ENCODE results near the gene TMPRSS3. TPM values are rescaled to one million over a fixed set of nuclear protein-coding genes. Genes with fewer than 3 reads are reported as not detected.

The TMPRSS3 gene
- total RNA-seq, 3 donors from 2014 or later: 9.2 to 27.2 TPM; not detected in 1

GRCh38 chr21:42401820-42402251 lies 6.0 kb upstream of the TMPRSS3 start:
- intact Hi-C loops (cut with DNase I; ENCODE audit: low total_unique reads): no loop called here

GRCh38 chr21:42401154-42401553 lies 5.3 kb upstream of the TMPRSS3 start:
- Histone ChIP-seq H3K36me3 (no peaks in the 10 kb centered on the region), H3K4me1 (no peaks in the 10 kb centered on the region), H3K9me3 (no peaks in the 10 kb centered on the region), H3K4me3 (no peak overlapping the region), H3K27me3 (no peaks in the 10 kb centered on the region), H3K27ac (no peak overlapping the region)
- TF ChIP-seq POLR2AphosphoS5 (IDR thresholded peaks at IDR 0.05): no peak
- no peak for TF ChIP-seq POLR2A (IDR thresholded peaks at IDR 0.05)
- TF ChIP-seq CTCF (IDR thresholded peaks at IDR 0.05): no peak
- intact Hi-C loops (cut with DNase I; ENCODE audit: low total_unique reads): no loop called here
- no peak for DNase-seq (ENCODE audit: low spot score in 2 of 2)

More at GRCh38 chr21:42401820-42402251, 6.0 kb upstream of the TMPRSS3 start:
- Histone ChIP-seq H3K27me3 (no peaks in the 10 kb centered on the region), H3K4me3 (no peak overlapping the region), H3K36me3 (no peaks in the 10 kb centered on the region), H3K9me3 (no peaks in the 10 kb centered on the region), H3K27ac (no peak overlapping the region), H3K4me1 (no peaks in the 10 kb centered on the region)
- DNase-seq (ENCODE audit: low spot score in 2 of 2): no peak
- TF ChIP-seq CTCF (IDR thresholded peaks at IDR 0.05): no peak
- no peak for TF ChIP-seq POLR2A (IDR thresholded peaks at IDR 0.05)
- TF ChIP-seq POLR2AphosphoS5 (IDR thresholded peaks at IDR 0.05): no peak

GRCh38 chr21:42400525-42400924 lies 4.7 kb upstream of the TMPRSS3 start:
- H3K27me3 ChIP-seq: no peaks in the 10 kb centered on the region

GRCh38 chr21:42398436-42399028 lies 2.7 kb upstream of the TMPRSS3 start:
- H3K4me1 ChIP-seq: no peaks in the 10 kb centered on the region
- no peak overlapping the region for H3K27ac ChIP-seq
- intact Hi-C loops (cut with DNase I; ENCODE audit: low total_unique reads): no loop called here
- no peaks in the 10 kb centered on the region for H3K36me3 ChIP-seq
- H3K27me3 ChIP-seq: no peaks in the 10 kb centered on the region
- H3K9me3 ChIP-seq: no peaks in the 10 kb centered on the region
- DNase-seq (ENCODE audit: low spot score in 2 of 2): no peak
- H3K4me3 ChIP-seq: no peak overlapping the region
- TF ChIP-seq POLR2A (IDR thresholded peaks at IDR 0.05): no peak
- no peak for TF ChIP-seq CTCF (IDR thresholded peaks at IDR 0.05)
- TF ChIP-seq POLR2AphosphoS5 (IDR thresholded peaks at IDR 0.05): no peak

More at GRCh38 chr21:42400525-42400924, 4.7 kb upstream of the TMPRSS3 start:
- Histone ChIP-seq H3K9me3 (no peaks in the 10 kb centered on the region), H3K36me3 (no peaks in the 10 kb centered on the region), H3K4me1 (no peaks in the 10 kb centered on the region), H3K27ac (no peak overlapping the region), H3K4me3 (no peak overlapping the region)
- intact Hi-C loops (cut with DNase I; ENCODE audit: low total_unique reads): no loop called here
- no peak for TF ChIP-seq POLR2A (IDR thresholded peaks at IDR 0.05)
- no peak for TF ChIP-seq POLR2AphosphoS5 (IDR thresholded peaks at IDR 0.05)
- TF ChIP-seq CTCF (IDR thresholded peaks at IDR 0.05): no peak
- DNase-seq (ENCODE audit: low spot score in 2 of 2): no peak

- Histone ChIP-seq H3K4me3 (no peak overlapping the region), H3K9me3 (no peaks in the 10 kb centered on the region), H3K36me3 (no peaks in the 10 kb centered on the region), H3K4me1 (no peaks in the 10 kb centered on the region), H3K27me3 (no peaks in the 10 kb centered on the region), H3K27ac (no peak overlapping the region)
- peak in 1 of 2 donors; percentile 28 for DNase-seq (ENCODE audit: low spot score in 2 of 2)
- intact Hi-C loops (cut with DNase I; ENCODE audit: low total_unique reads): no loop called here
- no peak for TF ChIP-seq POLR2A (IDR thresholded peaks at IDR 0.05)
- TF ChIP-seq POLR2AphosphoS5 (IDR thresholded peaks at IDR 0.05): no peak
- no peak for TF ChIP-seq CTCF (IDR thresholded peaks at IDR 0.05)
Observed at GRCh38 chr21:42397746-42398394, 2.0 kb upstream of the TMPRSS3 start.
